ENCODE measurements around the gene TSEN2. TPM values are rescaled to one million over a fixed set of nuclear protein-coding genes. Genes with fewer than 3 reads are reported as not detected.

TSEN2 gene
- total RNA-seq, 2 experiments from 2014 or later = 33.2 to 41.4 TPM

DNA sequence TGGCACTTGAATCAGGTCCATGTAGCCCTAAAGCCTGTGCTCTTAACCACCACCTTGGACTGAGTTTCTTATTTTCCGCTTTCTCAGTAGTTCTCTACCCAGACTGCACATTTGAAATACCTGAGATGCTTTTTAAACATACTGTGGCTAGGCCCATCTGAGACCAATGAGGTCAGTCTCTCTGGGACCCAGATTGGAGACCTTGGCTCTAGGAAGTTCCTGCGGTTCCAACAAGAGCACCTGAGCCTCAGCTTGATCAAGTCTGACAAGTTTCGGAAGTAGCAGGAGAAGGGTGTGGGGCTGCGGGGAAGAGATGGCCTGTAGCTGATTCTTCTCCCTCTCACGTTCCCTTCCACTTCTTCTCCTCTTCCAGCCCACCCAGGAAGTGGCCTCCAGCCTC, 11.5 kb upstream of the TSEN2 start:
- TF ChIP-seq EZH2phosphoT487 (IDR thresholded peaks at IDR 0.05; ENCODE audit: borderline replicate concordance, low read depth, low read length) = no peak
- TF ChIP-seq, protein P1, sequence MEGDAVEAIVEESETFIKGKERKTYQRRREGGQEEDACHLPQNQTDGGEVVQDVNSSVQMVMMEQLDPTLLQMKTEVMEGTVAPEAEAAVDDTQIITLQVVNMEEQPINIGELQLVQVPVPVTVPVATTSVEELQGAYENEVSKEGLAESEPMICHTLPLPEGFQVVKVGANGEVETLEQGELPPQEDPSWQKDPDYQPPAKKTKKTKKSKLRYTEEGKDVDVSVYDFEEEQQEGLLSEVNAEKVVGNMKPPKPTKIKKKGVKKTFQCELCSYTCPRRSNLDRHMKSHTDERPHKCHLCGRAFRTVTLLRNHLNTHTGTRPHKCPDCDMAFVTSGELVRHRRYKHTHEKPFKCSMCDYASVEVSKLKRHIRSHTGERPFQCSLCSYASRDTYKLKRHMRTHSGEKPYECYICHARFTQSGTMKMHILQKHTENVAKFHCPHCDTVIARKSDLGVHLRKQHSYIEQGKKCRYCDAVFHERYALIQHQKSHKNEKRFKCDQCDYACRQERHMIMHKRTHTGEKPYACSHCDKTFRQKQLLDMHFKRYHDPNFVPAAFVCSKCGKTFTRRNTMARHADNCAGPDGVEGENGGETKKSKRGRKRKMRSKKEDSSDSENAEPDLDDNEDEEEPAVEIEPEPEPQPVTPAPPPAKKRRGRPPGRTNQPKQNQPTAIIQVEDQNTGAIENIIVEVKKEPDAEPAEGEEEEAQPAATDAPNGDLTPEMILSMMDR (conservative IDR thresholded peaks at IDR 0.05; ENCODE audit: low read length) = no peak
- H3K36me3 ChIP-seq (ENCODE audit: insufficient read depth, low read length) = no peaks in the 10 kb centered on the region
- no peak overlapping the region for H3K4me3 ChIP-seq (ENCODE audit: low read depth, low read length, poor library complexity, severe bottlenecking)
- H2AFZ ChIP-seq (ENCODE audit: low read length) = no peak overlapping the region
- intact Hi-C loops (cut with micrococcal nuclease; ENCODE audit: unreplicated experiment) = no loop called here
- ChIA-PET POLR2A (no interaction called here), CTCF (ENCODE audit: unreplicated experiment) (no interaction called here)
- no peaks in the 10 kb centered on the region for H3K9me3 ChIP-seq (ENCODE audit: low read length)
- no peaks in the 10 kb centered on the region for H3K4me1 ChIP-seq (ENCODE audit: insufficient read depth, low read length, poor library complexity, severe bottlenecking)
- no peaks in the 10 kb centered on the region for H4K20me1 ChIP-seq (ENCODE audit: insufficient read depth, low read length)
- no peak overlapping the region for H3K27ac ChIP-seq (ENCODE audit: low read depth, low read length, poor library complexity, severe bottlenecking)
- H3K9me2 ChIP-seq (ENCODE audit: insufficient read depth, low read length) = no peaks in the 10 kb centered on the region
- no peak for DNase-seq (ENCODE audit: low spot score)
- no TSS peak for BruUV-seq (replicated peaks)
- H3K79me2 ChIP-seq (ENCODE audit: insufficient read depth, low read depth, low read length) = no peaks in the 10 kb centered on the region
- H3K4me2 ChIP-seq (ENCODE audit: low read length) = no peak overlapping the region

DNA sequence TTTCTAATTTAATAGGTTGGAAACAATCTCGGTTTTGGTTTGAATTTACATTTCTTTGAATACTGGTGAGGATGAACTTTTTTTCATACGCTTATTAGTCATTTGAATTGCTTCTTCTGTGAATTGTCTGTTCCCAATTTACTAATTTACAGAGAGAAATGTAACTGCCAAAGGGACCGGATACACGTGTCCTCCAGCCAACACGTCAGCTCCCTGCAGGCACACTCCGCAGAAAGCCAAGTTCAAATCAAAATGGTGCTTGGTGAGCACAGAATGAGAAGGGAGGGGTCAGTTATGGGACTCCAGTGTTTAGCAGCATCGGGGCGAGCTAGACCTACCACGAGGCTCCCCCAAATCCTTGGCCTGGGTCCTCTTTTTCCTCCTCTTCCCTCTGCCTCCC, 10.8 kb upstream of the TSEN2 start:
- H3K36me3 ChIP-seq (ENCODE audit: insufficient read depth, low read length) = no peaks in the 10 kb centered on the region
- ChIA-PET CTCF (ENCODE audit: unreplicated experiment) (no interaction called here), POLR2A (no interaction called here)
- H4K20me1 ChIP-seq (ENCODE audit: insufficient read depth, low read length) = no peaks in the 10 kb centered on the region
- no peaks in the 10 kb centered on the region for H3K79me2 ChIP-seq (ENCODE audit: insufficient read depth, low read depth, low read length)
- no peak overlapping the region for H2AFZ ChIP-seq (ENCODE audit: low read length)
- no peaks in the 10 kb centered on the region for H3K9me2 ChIP-seq (ENCODE audit: insufficient read depth, low read length)
- no peaks in the 10 kb centered on the region for H3K9me3 ChIP-seq (ENCODE audit: low read length)
- no peak overlapping the region for H3K27ac ChIP-seq (ENCODE audit: low read depth, low read length, poor library complexity, severe bottlenecking)
- no TSS peak for BruUV-seq (replicated peaks)
- no peak for DNase-seq (ENCODE audit: low spot score)
- intact Hi-C loops (cut with micrococcal nuclease; ENCODE audit: unreplicated experiment) = no loop called here
- H3K4me3 ChIP-seq (ENCODE audit: low read depth, low read length, poor library complexity, severe bottlenecking) = no peak overlapping the region
- H3K4me1 ChIP-seq (ENCODE audit: insufficient read depth, low read length, poor library complexity, severe bottlenecking) = no peaks in the 10 kb centered on the region
- TF ChIP-seq, protein P1 (conservative IDR thresholded peaks at IDR 0.05; ENCODE audit: low read length) = no peak
- TF ChIP-seq EZH2phosphoT487 (IDR thresholded peaks at IDR 0.05; ENCODE audit: borderline replicate concordance, low read depth, low read length) = no peak
- H3K4me2 ChIP-seq (ENCODE audit: low read length) = no peak overlapping the region

DNA sequence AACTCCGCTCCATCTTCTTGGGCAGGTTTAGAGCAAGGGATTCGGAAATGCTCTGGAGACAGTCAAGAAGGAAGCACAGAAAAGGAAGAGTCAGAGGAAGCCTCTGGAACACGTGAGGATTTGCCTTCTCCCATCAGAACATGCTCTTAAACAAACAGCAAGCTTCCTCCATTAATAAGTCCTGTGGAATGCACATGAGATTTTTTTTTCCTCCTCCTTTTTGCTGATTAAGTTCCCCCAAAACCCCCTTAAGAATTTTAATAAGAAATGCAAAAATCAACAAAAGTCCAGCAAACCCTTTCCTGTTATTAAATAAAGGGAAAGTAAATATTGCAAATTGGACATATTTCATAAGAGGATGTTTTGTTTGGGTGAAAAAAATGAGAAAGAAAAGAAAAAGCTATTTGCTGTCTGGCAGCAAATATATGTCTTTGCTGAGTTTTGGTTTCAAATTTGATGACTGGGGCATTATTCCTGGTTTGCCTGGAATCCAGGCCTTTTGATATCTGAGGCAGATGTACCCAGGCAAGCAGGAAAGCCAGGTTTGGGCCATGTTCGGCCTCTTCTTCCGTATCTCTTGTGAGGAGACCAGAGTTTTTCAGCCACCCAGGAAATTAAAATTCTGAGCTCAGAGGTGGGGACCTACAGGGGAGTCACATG, 7.9 kb upstream of the TSEN2 start:
- intact Hi-C loops (cut with micrococcal nuclease; ENCODE audit: unreplicated experiment) = loop anchor here (5.0 kb wide), 1 partner anchor 284 kb away; no protein-coding TSS in a partner anchor
- DNase-seq (ENCODE audit: low spot score) = no peak
- no peak overlapping the region for H3K4me3 ChIP-seq (ENCODE audit: low read depth, low read length, poor library complexity, severe bottlenecking)
- H3K79me2 ChIP-seq (ENCODE audit: insufficient read depth, low read depth, low read length) = no peaks in the 10 kb centered on the region
- ChIA-PET POLR2A (no interaction called here), CTCF (ENCODE audit: unreplicated experiment) (no interaction called here)
- no peaks in the 10 kb centered on the region for H3K4me1 ChIP-seq (ENCODE audit: insufficient read depth, low read length, poor library complexity, severe bottlenecking)
- H3K27ac ChIP-seq (ENCODE audit: low read depth, low read length, poor library complexity, severe bottlenecking) = no peak overlapping the region
- H3K36me3 ChIP-seq (ENCODE audit: insufficient read depth, low read length) = no peaks in the 10 kb centered on the region
- TF ChIP-seq, protein P1 (conservative IDR thresholded peaks at IDR 0.05; ENCODE audit: low read length) = no peak
- TF ChIP-seq EZH2phosphoT487 (IDR thresholded peaks at IDR 0.05; ENCODE audit: borderline replicate concordance, low read depth, low read length) = no peak
- no peaks in the 10 kb centered on the region for H4K20me1 ChIP-seq (ENCODE audit: insufficient read depth, low read length)
- H3K4me2 ChIP-seq (ENCODE audit: low read length) = no peak overlapping the region
- H2AFZ ChIP-seq (ENCODE audit: low read length) = no peak overlapping the region
- no peaks in the 10 kb centered on the region for H3K9me2 ChIP-seq (ENCODE audit: insufficient read depth, low read length)
- no TSS peak for BruUV-seq (replicated peaks)
- no peaks in the 10 kb centered on the region for H3K9me3 ChIP-seq (ENCODE audit: low read length)
